IMR-90 (cell line): ENCODE measurements around the gene CLDN6. TPM values are rescaled to one million over a fixed set of nuclear protein-coding genes. Genes with fewer than 3 reads are reported as not detected.

ENCODE experiments used
- ATAC-seq: fragments of 200-7000 bp; cut with Tn5 transposase; 2 replicates; pipeline ENCODE4 v1.9.1; 2020; ENCODE audit warnings: low read depth, mild to moderate bottlenecking, moderate library complexity
- BruUV-seq: library from RNA; stranded (reverse); fragments of 400-500 nt; replicated peaks from 2 replicates; lab custom pipeline; 2021; lab: Mats Ljungman, UMichigan
- CTCF ChIA-PET: fragments of 300-600 bp; formaldehyde crosslinking; extraction: SDS; loops from one replicate; lab custom pipeline; 2021; ENCODE audit warnings: antibody characterized with exemption; lab: Yijun Ruan, JAX
- POLR2A ChIA-PET: fragments of 300-600 bp; sonication (Branson Sonifier 250); formaldehyde crosslinking; loops from one replicate; lab custom pipeline; 2022; ENCODE audit warnings: antibody characterized with exemption; ENCODE audit not compliant: unreplicated experiment; lab: Charles Lee
- DNase-seq: peaks from one replicate; pipeline ENCODE4 v3.0.0; 2013
- H2AFZ ChIP-seq: replicated peaks from 2 replicates; pipeline ENCODE3; 2013; ENCODE audit warnings: low read length, mild to moderate bottlenecking; ENCODE audit not compliant: poor library complexity
- H2AK5ac ChIP-seq: 2 replicates; pipeline ENCODE4 v1.6.1; 2013; ENCODE audit warnings: low read depth, low read length, inconsistent platforms
- H2AK9ac ChIP-seq: replicated peaks from 2 replicates; pipeline ENCODE3; 2013; ENCODE audit warnings: mild to moderate bottlenecking, low read depth, low read length, moderate library complexity; ENCODE audit not compliant: poor library complexity
- H2BK120ac ChIP-seq: 2 replicates; pipeline ENCODE4 v1.6.1; 2013; ENCODE audit warnings: low read depth, low read length, inconsistent platforms
- H2BK15ac ChIP-seq: 3 replicates; pipeline ENCODE4 v1.6.1; 2013; ENCODE audit warnings: low read depth, low read length, inconsistent platforms
- H2BK20ac ChIP-seq: 2 replicates; pipeline ENCODE4 v1.6.1; 2013; ENCODE audit warnings: low read depth, mild to moderate bottlenecking, inconsistent platforms, low read length, moderate library complexity
- H2BK5ac ChIP-seq: 2 replicates; pipeline ENCODE4 v1.6.1; 2013; ENCODE audit warnings: mild to moderate bottlenecking, low read depth, low read length, inconsistent platforms; ENCODE audit not compliant: poor library complexity, severe bottlenecking
- H3K14ac ChIP-seq: replicated peaks from 2 replicates; pipeline ENCODE4 v1.6.1; 2013; ENCODE audit warnings: low read depth, low read length, inconsistent platforms
- H3K18ac ChIP-seq: 2 replicates; pipeline ENCODE4 v1.6.1; 2013; ENCODE audit warnings: low read depth, low read length, control low read depth
- H3K23ac ChIP-seq: 2 replicates; pipeline ENCODE4 v1.6.1; 2013; ENCODE audit warnings: low read depth, low read length, inconsistent platforms
- H3K27ac ChIP-seq: 2 replicates; pipeline ENCODE4 v1.5.1; 2013; ENCODE audit warnings: mild to moderate bottlenecking, control low read depth, low read length; ENCODE audit not compliant: insufficient read depth
- H3K27me3 ChIP-seq: 2 replicates; pipeline ENCODE4 v1.6.1; 2013; ENCODE audit warnings: low read length; ENCODE audit not compliant: control insufficient read depth, insufficient read depth
- H3K36me3 ChIP-seq: 2 replicates; pipeline ENCODE4 v1.6.1; 2013; ENCODE audit warnings: low read length, mixed read lengths; ENCODE audit not compliant: control insufficient read depth, insufficient read depth
- H3K4ac ChIP-seq: 2 replicates; pipeline ENCODE4 v1.6.1; 2013; ENCODE audit warnings: low read depth, low read length, inconsistent platforms
- H3K4me1 ChIP-seq: 2 replicates; pipeline ENCODE4 v1.6.1; 2013; ENCODE audit warnings: low read length, mixed read lengths; ENCODE audit not compliant: control insufficient read depth, insufficient read depth
- H3K4me2 ChIP-seq: 2 replicates; pipeline ENCODE4 v1.6.1; 2013; ENCODE audit warnings: low read depth, mild to moderate bottlenecking, control low read depth, low read length, moderate library complexity
- H3K4me3 ChIP-seq: 2 replicates; pipeline ENCODE4 v1.5.1; 2013; ENCODE audit warnings: low read depth, mild to moderate bottlenecking, control low read depth, low read length, moderate library complexity; ENCODE audit not compliant: insufficient read depth
- H3K56ac ChIP-seq: 2 replicates; pipeline ENCODE4 v1.6.1; 2013; ENCODE audit warnings: low read length, inconsistent platforms; ENCODE audit not compliant: insufficient read depth; ENCODE audit errors: extremely low read depth
- H3K79me1 ChIP-seq, 2 experiments: 2 replicates each; pipeline ENCODE4 v1.6.1; 2013; ENCODE audit warnings: low read length in 2 of 2, inconsistent platforms in 1 of 2, low read depth in 1 of 2
- H3K9ac ChIP-seq: 2 replicates; pipeline ENCODE4 v1.6.1; 2013; ENCODE audit warnings: low read depth, low read length, control low read depth
- H3K9me1 ChIP-seq: 2 replicates; pipeline ENCODE4 v1.6.1; 2013; ENCODE audit warnings: low read length, inconsistent platforms; ENCODE audit not compliant: insufficient read depth
- H3K9me3 ChIP-seq: 2 replicates; pipeline ENCODE4 v1.6.1; 2013; ENCODE audit warnings: low read length; ENCODE audit not compliant: control insufficient read depth, insufficient read depth
- H4K20me1 ChIP-seq: 2 replicates; pipeline ENCODE4 v1.6.1; 2013; ENCODE audit warnings: low read length, inconsistent platforms; ENCODE audit not compliant: insufficient read depth
- H4K5ac ChIP-seq: 2 replicates; pipeline ENCODE4 v1.6.1; 2013; ENCODE audit warnings: mild to moderate bottlenecking, low read depth, low read length, control low read depth
- H4K8ac ChIP-seq, 2 experiments: 2 replicates each; pipeline ENCODE4 v1.6.1; 2013; ENCODE audit warnings: low read depth in 2 of 2, low read length in 2 of 2, control low read depth in 1 of 2, inconsistent platforms in 1 of 2
- H4K91ac ChIP-seq: 2 replicates; pipeline ENCODE4 v1.6.1; 2013; ENCODE audit warnings: low read depth, low read length, inconsistent platforms; ENCODE audit not compliant: insufficient read depth
- CEBPB ChIP-seq: IDR thresholded peaks from 2 replicates; pipeline ENCODE4 v1.6.1; 2012; ENCODE audit warnings: low read depth, low read length, improper control_type of control experiment
- CHD1 ChIP-seq: IDR thresholded peaks from 2 replicates; pipeline ENCODE4 v1.6.1; 2012; ENCODE audit warnings: low read depth, low read length, improper control_type of control experiment
- MAZ ChIP-seq: IDR thresholded peaks from 2 replicates; pipeline ENCODE4 v1.6.1; 2012; ENCODE audit warnings: low read depth, mild to moderate bottlenecking, low read length, improper control_type of control experiment, moderate library complexity, borderline replicate concordance
- SMC3 ChIP-seq: fragments of 150-350 bp; IDR thresholded peaks from 2 replicates; pipeline ENCODE4 v1.6.1; 2016; ENCODE audit warnings: low read depth, mild to moderate bottlenecking, antibody characterized with exemption, low read length, moderate library complexity
- USF2 ChIP-seq: fragments of 150-350 bp; IDR thresholded peaks from 2 replicates; pipeline ENCODE4 v1.6.1; 2017; ENCODE audit warnings: mild to moderate bottlenecking, antibody characterized with exemption, low read length, low read depth
- WGBS, 2 experiments: methylation state at CpG; one replicate each; pipeline versions ENCODE4 v1.1.5 to v1.1.7; 2013; ENCODE audit warnings: missing lambda C conversion rate in 2 of 2; ENCODE audit not compliant: insufficient read length in 1 of 2; ENCODE audit errors: extremely low coverage in 2 of 2; 5-methylcytosine and 5-hydroxymethylcytosine counted together
- dilution Hi-C: fragments of 300-500 bp; cut with HindIII; formaldehyde crosslinking; loops from one replicate; pipeline ENCODE4 v1.14.3; 2018; ENCODE audit warnings: low sequenced_read_pairs; ENCODE audit not compliant: unreplicated experiment
- in situ Hi-C: fragments of 300-500 bp; cut with MboI; formaldehyde crosslinking; loops from 3 replicates; pipeline ENCODE4 v1.14.3; 2019; ENCODE audit warnings: low sequenced_read_pairs, inconsistent platforms, mixed read lengths
- intact Hi-C: fragments of 100-400 bp; cut with micrococcal nuclease; formaldehyde crosslinking; loops from 2 replicates; pipeline ENCODE4 v1.10.0; 2022
- polyA plus RNA-seq, 3 experiments: library from polyadenylated mRNA; depleted of rRNA; stranded (reverse); fragments of >200 nt; gene quantifications; 2 replicates each; pipeline ENCODE4 v1.2.3, GENCODE V29; 2012; ENCODE audit warnings: low replicate concordance in 1 of 3
- total RNA-seq: library from RNA; depleted of rRNA; stranded (reverse); fragments of >200 nt; gene quantifications from 2 replicates; pipeline ENCODE4 v1.2.3, GENCODE V29; 2012

The CLDN6 gene
- total and polyA plus RNA-seq, 2 of the 4 experiments (the other 2 are of a cell fraction): 0.14 TPM; not detected in 1

GRCh38 chr16:3017344-3017743, 639 bp downstream of the CLDN6 start (continued):
- TF ChIP-seq USF2 (no peak), CEBPB (no peak), SMC3 (no peak)

- no peak overlapping the region for H3K4ac ChIP-seq
- H3K27me3 ChIP-seq: peaks cover 30% of the 10 kb centered on the region
- no peak overlapping the region for H4K8ac ChIP-seq
- no peak overlapping the region for H3K18ac ChIP-seq
- H3K4me1 ChIP-seq: 0 out of 2 replicates have a peak, but pooled peaks cover 3% of the 10 kb centered on the region
- no peak for ATAC-seq
- intact Hi-C loops (no loop called here), in situ Hi-C loops (no loop called here), dilution Hi-C loops (no loop called here)
- H3K14ac ChIP-seq: no peak overlapping the region
- H3K79me1 ChIP-seq: peaks cover 0 to 8% of the 10 kb centered on the region in 2 experiments; a peak in 2 of 4 replicates
- peaks cover 10% of the 10 kb centered on the region for H4K20me1 ChIP-seq
- no peak for DNase-seq
- H2AK5ac ChIP-seq: no peak overlapping the region
- H3K23ac ChIP-seq: no peak overlapping the region
- BruUV-seq: no TSS peak
- no peak overlapping the region for H2BK5ac ChIP-seq
- no peaks in the 10 kb centered on the region for H3K9me3 ChIP-seq
- H2BK120ac ChIP-seq: no peak overlapping the region
- H4K91ac ChIP-seq: no peak overlapping the region
- H3K4me3 ChIP-seq: no peak overlapping the region
- H3K9ac ChIP-seq: no peak overlapping the region
- no peak overlapping the region for H3K4me2 ChIP-seq
- H2BK15ac ChIP-seq: no peak overlapping the region
- CTCF ChIA-PET: no interaction called here
- H2AK9ac ChIP-seq: no peak overlapping the region
- H2BK20ac ChIP-seq: no peak overlapping the region
- no peaks in the 10 kb centered on the region for H3K36me3 ChIP-seq
- POLR2A ChIA-PET: no interaction called here
- H3K56ac ChIP-seq: no peak overlapping the region
- TF ChIP-seq USF2: no peak
- TF ChIP-seq CHD1: no peak
- TF ChIP-seq MAZ: no peak
- H3K9me1 ChIP-seq: no peaks in the 10 kb centered on the region
- WGBS, 2 experiments: 75% methylated on average over 5 of the region's 13 CpGs; no CpG with 5 or more reads in 1 of the 2 experiments
- no peak overlapping the region for H4K5ac ChIP-seq
- no peak overlapping the region for H3K27ac ChIP-seq
- no peak overlapping the region for H2AFZ ChIP-seq
These were observed 2.0 kb downstream of the CLDN6 start for GRCh38 chr16:3015865-3016521.
